ENCODE results near the gene CAPN3. TPM values are rescaled to one million over a fixed set of nuclear protein-coding genes. Genes with fewer than 3 reads are reported as not detected.
"Not testable (repeated sequence)": the region's sequence is repeated elsewhere in the genome, so short reads cannot be mapped to it uniquely, and the experiment has no call there.

CAPN3 gene
- 1 to 10 TPM; 2.3 to 7.5 (median 4.7) TPM for total RNA-seq

- H3K9me3 ChIP-seq = no peaks in the 10 kb centered on the region
- peaks cover 6 to 43% (median 22%) of the 10 kb centered on the region in 4 donors for H3K36me3 ChIP-seq
- DNase-seq (ENCODE audit: extremely low spot score) = no peak
- H3K27me3 ChIP-seq = no peaks in the 10 kb centered on the region
- no peak within 1 kb of the TSS for H3K4me3 ChIP-seq
- no peak for TF ChIP-seq POLR2AphosphoS5 (IDR thresholded peaks at IDR 0.05)
- TF ChIP-seq EP300 (IDR thresholded peaks at IDR 0.05) = no peak
- no peak for TF ChIP-seq CTCF (IDR thresholded peaks at IDR 0.05)
- TF ChIP-seq POLR2A (IDR thresholded peaks at IDR 0.05; ENCODE audit: low read depth) = no peak
- H3K4me1 ChIP-seq = no peaks in the 10 kb centered on the region
- 72% methylated on average over 1 of the region's 1 CpG for WGBS
- no peak within 1 kb of the TSS for H3K27ac ChIP-seq (replicated peaks in 1 of 4)
- intact Hi-C loops (cut with DNase I) = no loop called here
Observed at GRCh38 chr15:42359249-42359648, at the start of gene CAPN3. Gene CAPN3, plus strand, starts transcription at chr15:42359501. Its CDS starts 305 bp downstream, at chr15:42359806.

GRCh38 chr15:42313463-42313862 lies 45.8 kb upstream of the CAPN3 start:
- Histone ChIP-seq H3K4me3 (no peak overlapping the region), H3K4me1 (no peaks in the 10 kb centered on the region), H3K36me3 (peaks cover 29 to 65% (median 37%) of the 10 kb centered on the region in 4 donors), H3K27ac (replicated peaks in 1 of 4) (no peak overlapping the region), H3K9me3 (no peaks in the 10 kb centered on the region), H3K27me3 (no peaks in the 10 kb centered on the region)
- intact Hi-C loops (cut with DNase I) = no loop called here
- TF ChIP-seq EP300 (IDR thresholded peaks at IDR 0.05) (no peak), CTCF (IDR thresholded peaks at IDR 0.05) (no peak), POLR2AphosphoS5 (IDR thresholded peaks at IDR 0.05) (no peak), POLR2A (IDR thresholded peaks at IDR 0.05; ENCODE audit: low read depth) (no peak)
- DNase-seq (ENCODE audit: extremely low spot score) = no peak
- 48% methylated on average over 3 of the region's 3 CpGs for WGBS

GRCh38 chr15:42314818-42315217 lies 44.5 kb upstream of the CAPN3 start:
- Histone ChIP-seq H3K4me3 (no peak overlapping the region), H3K27ac (replicated peaks in 1 of 4) (no peak overlapping the region), H3K4me1 (no peaks in the 10 kb centered on the region), H3K27me3 (no peaks in the 10 kb centered on the region), H3K9me3 (no peaks in the 10 kb centered on the region), H3K36me3 (peaks cover 18 to 52% (median 26%) of the 10 kb centered on the region in 4 donors)
- intact Hi-C loops (cut with DNase I) = no loop called here
- WGBS = 97% methylated on average over 1 of the region's 1 CpG
- TF ChIP-seq POLR2AphosphoS5 (IDR thresholded peaks at IDR 0.05) = no peak
- TF ChIP-seq CTCF (IDR thresholded peaks at IDR 0.05) = no peak
- no peak for TF ChIP-seq POLR2A (IDR thresholded peaks at IDR 0.05; ENCODE audit: low read depth)
- no peak for TF ChIP-seq EP300 (IDR thresholded peaks at IDR 0.05)
- DNase-seq (ENCODE audit: extremely low spot score) = no peak

GRCh38 chr15:42315521-42315920 lies 43.8 kb upstream of the CAPN3 start:
- no peaks in the 10 kb centered on the region for H3K4me1 ChIP-seq
- 55% methylated on average over 1 of the region's 1 CpG for WGBS
- TF ChIP-seq CTCF (IDR thresholded peaks at IDR 0.05) = no peak
- no peak for TF ChIP-seq EP300 (IDR thresholded peaks at IDR 0.05)
- TF ChIP-seq POLR2AphosphoS5 (IDR thresholded peaks at IDR 0.05) = no peak
- no peak for TF ChIP-seq POLR2A (IDR thresholded peaks at IDR 0.05; ENCODE audit: low read depth)

GRCh38 chr15:42316282-42316805 lies 43.0 kb upstream of the CAPN3 start:
- H3K4me1 ChIP-seq; DNase-seq (ENCODE audit: extremely low spot score); H3K4me3 ChIP-seq; H3K27ac ChIP-seq (replicated peaks in 1 of 4); intact Hi-C loops (cut with DNase I); H3K9me3 ChIP-seq; H3K27me3 ChIP-seq: not testable (repeated sequence)
- WGBS = 75% methylated on average over 11 of the region's 11 CpGs
- peaks cover 5 to 36% (median 12%) of the 10 kb centered on the region in 4 donors for H3K36me3 ChIP-seq

More at GRCh38 chr15:42315521-42315920, 43.8 kb upstream of the CAPN3 start:
- Histone ChIP-seq H3K36me3 (peaks cover 11 to 45% (median 19%) of the 10 kb centered on the region in 4 donors), H3K27ac (replicated peaks in 1 of 4) (no peak overlapping the region), H3K9me3 (no peaks in the 10 kb centered on the region), H3K4me3 (no peak overlapping the region), H3K27me3 (no peaks in the 10 kb centered on the region)
- intact Hi-C loops (cut with DNase I) = no loop called here
- no peak for DNase-seq (ENCODE audit: extremely low spot score)

Measured in esophagus muscularis mucosa (tissue), 4 donors.